HCT116 (cell line): ENCODE data around the gene LUZP2. TPM values are rescaled to one million over a fixed set of nuclear protein-coding genes. Genes with fewer than 3 reads are reported as not detected.

Source experiments
- ATAC-seq: fragments of 200-7000 bp; cut with Tn5 transposase; 2 replicates; pipeline ENCODE4 v1.9.1; 2020; ENCODE audit warnings: mild to moderate bottlenecking, moderate library complexity
- BruUV-seq: library from RNA; stranded (reverse); fragments of 400-500 nt; replicated peaks from 2 replicates; lab custom pipeline; 2021; lab: Mats Ljungman, UMichigan
- CTCF ChIA-PET: fragments of 300-600 bp; sonication (Branson Sonifier 250); formaldehyde crosslinking; loops from one replicate; lab custom pipeline; 2021; ENCODE audit warnings: antibody characterized with exemption; lab: Charles Lee
- POLR2A ChIA-PET: fragments of 300-600, 350-600 bp; sonication (Branson Sonifier 250); formaldehyde crosslinking; loops from one replicate; lab custom pipeline; 2021; ENCODE audit warnings: antibody characterized with exemption; lab: Charles Lee
- RAD21 ChIA-PET, 2 experiments: fragments of 300-600 bp; sonication (Branson Sonifier 250); formaldehyde crosslinking; loops; one replicate each; lab custom pipeline; 2023; ENCODE audit warnings: low total read pairs in 2 of 2; ENCODE audit not compliant: uncharacterized antibody in 2 of 2, unreplicated experiment in 2 of 2, low non-redundant PET in 1 of 2; lab: Charles Lee
- DNase-seq: peaks from one replicate; pipeline ENCODE4 v3.0.0-alpha.2; 2010; ENCODE audit warnings: low read depth, low spot score
- H2AFZ ChIP-seq: fragments of 200-600 bp; shearing (Covaris generic), sonication (generic); 2 replicates; pipeline ENCODE4 v1.6.1; 2017; ENCODE audit warnings: low read depth, mixed run types, mixed read lengths, antibody characterized with exemption, low read length; ENCODE audit not compliant: poor library complexity, severe bottlenecking
- H3K27ac ChIP-seq: 2 replicates; pipeline ENCODE4 v1.5.1; 2012; ENCODE audit warnings: low read depth, low read length
- H3K27me3 ChIP-seq: fragments of 200-600 bp; sonication (generic); 2 replicates; pipeline ENCODE4 v1.6.1; 2016; ENCODE audit warnings: mixed run types, low read length, mixed read lengths; ENCODE audit not compliant: insufficient read depth
- H3K36me3 ChIP-seq, 2 experiments: fragments of 200-500 bp in 1 of 2; fragments of 200-600 bp in 1 of 2; sonication (Bioruptor generic) in 1 of 2; sonication (generic) in 1 of 2; 2 replicates each; pipeline versions ENCODE4 v1.5.1 to v1.6.1; 2014 to 2016; ENCODE audit warnings: low read length in 2 of 2, inconsistent platforms in 1 of 2, mixed read lengths in 1 of 2, mixed run types in 1 of 2; ENCODE audit not compliant: insufficient read depth in 2 of 2, control insufficient read depth in 1 of 2
- H3K4me1 ChIP-seq, 2 experiments: fragments of 200-600 bp in 1 of 2; sonication (generic) in 1 of 2; 2 replicates each; pipeline versions ENCODE4 v1.5.1 to v1.6.1; 2012 to 2017; ENCODE audit warnings: low read length in 2 of 2, inconsistent platforms in 1 of 2, mild to moderate bottlenecking in 1 of 2, mixed read lengths in 1 of 2, mixed run types in 1 of 2, moderate library complexity in 1 of 2; ENCODE audit not compliant: insufficient read depth in 2 of 2, control insufficient read depth in 1 of 2
- H3K4me2 ChIP-seq: fragments of 200-600 bp; sonication (generic); 2 replicates; pipeline ENCODE4 v1.6.1; 2017; ENCODE audit warnings: mixed run types, low read length, mixed read lengths
- H3K4me3 ChIP-seq, 2 experiments: fragments of 200-600 bp in 1 of 2; sonication (generic) in 1 of 2; replicated peaks in 1 of 2; 2 replicates each; pipeline ENCODE4 v1.5.1; 2011 to 2016; ENCODE audit warnings: low read length in 2 of 2, control low read depth in 1 of 2, low read depth in 1 of 2, mild to moderate bottlenecking in 1 of 2, mixed read lengths in 1 of 2, mixed run types in 1 of 2
- H3K79me2 ChIP-seq: fragments of 200-600 bp; sonication (generic); 2 replicates; pipeline ENCODE4 v1.6.1; 2017; ENCODE audit warnings: mild to moderate bottlenecking, mixed run types, low read length, moderate library complexity, mixed read lengths; ENCODE audit not compliant: insufficient read depth
- H3K9ac ChIP-seq: fragments of 200-600 bp; sonication (generic); 2 replicates; pipeline ENCODE4 v1.6.1; 2016; ENCODE audit warnings: low read length, mixed read lengths
- H3K9me2 ChIP-seq: fragments of 200-600 bp; sonication (generic), shearing (Covaris generic); 2 replicates; pipeline ENCODE4 v1.6.1; 2017; ENCODE audit warnings: mixed run types, mild to moderate bottlenecking, moderate library complexity; ENCODE audit not compliant: insufficient read depth
- H3K9me3 ChIP-seq, 2 experiments: fragments of 200-500 bp in 1 of 2; fragments of 200-600 bp in 1 of 2; sonication (Bioruptor generic) in 1 of 2; sonication (generic) in 1 of 2; 2 replicates each; pipeline ENCODE4 v1.6.1; 2014 to 2017; ENCODE audit warnings: low read length in 2 of 2, mixed read lengths in 2 of 2, inconsistent platforms in 1 of 2, low read depth in 1 of 2, mild to moderate bottlenecking in 1 of 2, mixed run types in 1 of 2, moderate library complexity in 1 of 2; ENCODE audit not compliant: control insufficient read depth in 1 of 2, insufficient read depth in 1 of 2
- H4K20me1 ChIP-seq: fragments of 200-600 bp; sonication (generic), shearing (Covaris generic); 2 replicates; pipeline ENCODE4 v1.6.1; 2017; ENCODE audit warnings: mixed run types, mild to moderate bottlenecking, moderate library complexity; ENCODE audit not compliant: insufficient read depth
- ATF3 ChIP-seq: IDR thresholded peaks from 2 replicates; pipeline ENCODE4 v1.6.1; 2012
- CBX3 ChIP-seq: IDR thresholded peaks from 2 replicates; pipeline ENCODE4 v1.6.1; 2012; ENCODE audit warnings: low read depth
- CTCF ChIP-seq, 3 experiments: fragments of 200-600 bp in 1 of 3; sonication (generic) in 1 of 3; IDR thresholded peaks in 2 of 3; conservative IDR thresholded peaks in 1 of 3; 2 replicates each; pipeline ENCODE4 v1.5.1; 2012 to 2017; ENCODE audit warnings: low read depth in 2 of 3, low read length in 2 of 3, antibody characterized with exemption in 1 of 3, borderline replicate concordance in 1 of 3, control low read depth in 1 of 3, mild to moderate bottlenecking in 1 of 3, mixed read lengths in 1 of 3, mixed run types in 1 of 3, moderate library complexity in 1 of 3; ENCODE audit not compliant: insufficient read depth in 1 of 3
- EGR1 ChIP-seq: IDR thresholded peaks from 2 replicates; pipeline ENCODE4 v1.6.1; 2012; ENCODE audit warnings: low read depth
- ELF1 ChIP-seq: IDR thresholded peaks from 2 replicates; pipeline ENCODE4 v1.6.1; 2012; ENCODE audit warnings: low read depth, borderline replicate concordance
- EZH2 ChIP-seq: fragments of 200-600 bp; sonication (generic); IDR thresholded peaks from 2 replicates; pipeline ENCODE4 v1.6.1; 2017; ENCODE audit warnings: antibody characterized with exemption, mixed run types
- EZH2phosphoT487 ChIP-seq: fragments of 200-600 bp; IDR thresholded peaks from 2 replicates; pipeline ENCODE4 v1.6.1; 2018; ENCODE audit warnings: antibody characterized with exemption, borderline replicate concordance
- FOSL1 ChIP-seq: IDR thresholded peaks from 2 replicates; pipeline ENCODE4 v1.6.1; 2012; ENCODE audit warnings: low read depth
- JUND ChIP-seq: IDR thresholded peaks from 2 replicates; pipeline ENCODE4 v1.6.1; 2012
- MAX ChIP-seq: IDR thresholded peaks from 2 replicates; pipeline ENCODE4 v1.6.1; 2012
- POLR2AphosphoS5 ChIP-seq: IDR thresholded peaks from 2 replicates; pipeline ENCODE4 v1.6.1; 2011; ENCODE audit warnings: mild to moderate bottlenecking, low read depth, low read length, moderate library complexity
- RAD21 ChIP-seq: IDR thresholded peaks from 2 replicates; pipeline ENCODE4 v1.6.1; 2012; ENCODE audit warnings: low read depth, mild to moderate bottlenecking
- REST ChIP-seq: IDR thresholded peaks from 2 replicates; pipeline ENCODE4 v1.6.1; 2012; ENCODE audit warnings: low read depth
- SIN3A ChIP-seq: IDR thresholded peaks from 2 replicates; pipeline ENCODE4 v1.6.1; 2012; ENCODE audit warnings: low read depth
- SRF ChIP-seq: IDR thresholded peaks from 2 replicates; pipeline ENCODE4 v1.6.1; 2012; ENCODE audit warnings: low read depth
- TCF7L2 ChIP-seq: IDR thresholded peaks from 2 replicates; pipeline ENCODE4 v1.7.0; 2011; ENCODE audit warnings: borderline replicate concordance, inconsistent platforms; ENCODE audit not compliant: insufficient read depth, insufficient read length; ENCODE audit errors: extremely low read depth
- YY1 ChIP-seq: IDR thresholded peaks from 2 replicates; pipeline ENCODE4 v1.6.1; 2011; ENCODE audit warnings: low read length, low read depth, moderate library complexity, mild to moderate bottlenecking; ENCODE audit not compliant: insufficient replicate concordance; ENCODE audit errors: extremely low read depth
- ZBTB33 ChIP-seq: IDR thresholded peaks from 2 replicates; pipeline ENCODE4 v1.6.1; 2011; ENCODE audit warnings: mild to moderate bottlenecking, low read length, moderate library complexity; ENCODE audit not compliant: insufficient replicate concordance; ENCODE audit errors: extremely low read depth
- ZNF274 ChIP-seq: fragments of 200-500 bp; sonication (Bioruptor generic); IDR thresholded peaks from 2 replicates; pipeline ENCODE4 v1.6.1; 2014; ENCODE audit warnings: mild to moderate bottlenecking, low read depth, low read length, inconsistent platforms
- intact Hi-C: fragments of 100-400 bp; cut with micrococcal nuclease; formaldehyde crosslinking; loops from 2 replicates; pipeline ENCODE4 v1.10.0; 2022
- total RNA-seq: library from RNA; stranded (reverse); gene quantifications from one replicate; pipeline ENCODE4 v1.2.1, GENCODE V29; 2021; ENCODE audit not compliant: unreplicated experiment

Gene LUZP2
- total RNA-seq, 1 experiment from 2014 or later = not detected

- RAD21 ChIA-PET = no interaction called here
- no peak for TF ChIP-seq EZH2phosphoT487
- TF ChIP-seq EZH2 = no peak
- TF ChIP-seq TCF7L2 = no peak
- TF ChIP-seq ATF3 = no peak
- no peak for TF ChIP-seq MAX
- no peak for TF ChIP-seq SRF
- no peak for TF ChIP-seq YY1
- no peak for TF ChIP-seq JUND
- no peak for TF ChIP-seq SIN3A
- no peak for TF ChIP-seq ELF1
- no peak for TF ChIP-seq FOSL1
- TF ChIP-seq REST = no peak
- TF ChIP-seq ZBTB33 = no peak
- TF ChIP-seq EGR1 = no peak
- no peak for TF ChIP-seq CTCF (IDR thresholded peaks at IDR 0.05 in 2 of 3, conservative IDR thresholded peaks at IDR 0.05 in 1 of 3; ENCODE audit: borderline replicate concordance in 1 of 3, insufficient read depth in 1 of 3, low read depth in 2 of 3, low read length in 2 of 3)
- no peak for TF ChIP-seq POLR2AphosphoS5
- TF ChIP-seq RAD21 = no peak
- no peak for TF ChIP-seq CBX3
- TF ChIP-seq ZNF274 = no peak
- TF ChIP-seq, all 23 proteins: peak for 0
- intact Hi-C loops = no loop called here
- H3K27ac ChIP-seq = no peak overlapping the region
- no peaks in the 10 kb centered on the region for H3K36me3 ChIP-seq
- no peaks in the 10 kb centered on the region for H3K4me1 ChIP-seq
- H3K79me2 ChIP-seq = no peaks in the 10 kb centered on the region
- CTCF ChIA-PET = no interaction called here
- H3K27me3 ChIP-seq = no peaks in the 10 kb centered on the region
- no peak for ATAC-seq
- POLR2A ChIA-PET = no interaction called here
- peaks cover 4 to 8% of the 10 kb centered on the region in 2 experiments; a peak in 2 of 4 replicates for H3K9me3 ChIP-seq
- no peak for DNase-seq
- H4K20me1 ChIP-seq = no peaks in the 10 kb centered on the region
- BruUV-seq = no TSS peak
- H3K4me2 ChIP-seq = no peak overlapping the region
- no peak overlapping the region for H2AFZ ChIP-seq
- H3K9me2 ChIP-seq = no peaks in the 10 kb centered on the region
- no peak overlapping the region for H3K9ac ChIP-seq
- H3K4me3 ChIP-seq = no peak overlapping the region
Measured at GRCh38 chr11:24723231-24723630, 226.4 kb downstream of the LUZP2 start.
